Central memory CD8-positive, alpha-beta T cell (primary cell): Measurements from ENCODE around the gene SBSN.

Source experiments
- ATAC-seq: fragments of 150-1000 bp; cut with Tn5 transposase; replicated peaks from 2 replicates; pipeline ENCODE4 v1.10.0; 2022; ENCODE audit warnings: mild to moderate bottlenecking, moderate FRiP score, moderate number of reproducible peaks; ENCODE audit not compliant: poor library complexity, severe bottlenecking; ENCODE audit errors: extremely low read depth
- DNase-seq, 2 donors: peaks; one replicate each; pipeline ENCODE4 v3.0.0; 2021; ENCODE audit warnings: low spot score in 2 of 2
- H3K27ac Mint-ChIP-seq: one replicate; pipeline ENCODE4 v1.8.0; 2022; ENCODE audit warnings: low read depth, mild to moderate bottlenecking, moderate library complexity, mixed read lengths
- H3K27me3 Mint-ChIP-seq: one replicate; pipeline ENCODE4 v1.8.0; 2022; ENCODE audit warnings: mixed read lengths
- H3K36me3 Mint-ChIP-seq: one replicate; pipeline ENCODE4 v1.8.0; 2022; ENCODE audit warnings: mild to moderate bottlenecking, moderate library complexity, mixed read lengths; ENCODE audit not compliant: insufficient read depth
- H3K4me1 Mint-ChIP-seq: one replicate; pipeline ENCODE4 v1.8.0; 2022; ENCODE audit warnings: mixed read lengths
- H3K4me3 Mint-ChIP-seq: one replicate; pipeline ENCODE4 v1.8.0; 2022; ENCODE audit warnings: mild to moderate bottlenecking, moderate library complexity, mixed read lengths
- H3K9me3 Mint-ChIP-seq: one replicate; pipeline ENCODE4 v1.8.0; 2022; ENCODE audit warnings: mixed read lengths

The SBSN gene

DNA sequence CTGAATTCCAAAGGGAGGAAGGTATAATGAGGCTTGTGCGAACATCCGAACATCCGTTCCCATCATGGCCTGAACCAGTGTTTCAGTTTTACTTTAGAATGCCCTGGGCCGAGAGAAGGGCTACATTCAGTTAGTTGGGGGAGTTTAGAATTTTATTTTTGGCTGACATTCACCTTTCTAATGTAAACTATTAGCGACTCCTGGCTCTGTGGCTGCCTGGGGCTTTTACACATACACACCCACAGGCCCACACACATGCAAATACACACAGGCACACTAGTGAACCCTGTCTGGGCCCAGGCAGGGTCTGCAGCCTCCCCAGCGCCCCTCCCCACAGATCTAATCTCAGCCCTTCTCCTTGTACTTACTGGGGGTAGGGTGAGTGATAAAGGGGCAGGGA lies 11.2 kb upstream of the SBSN start:
- Mint-ChIP-seq H3K36me3 (no peaks in the 10 kb centered on the region), H3K27ac (no peak overlapping the region), H3K9me3 (no peaks in the 10 kb centered on the region), H3K4me3 (no peak overlapping the region), H3K4me1 (peaks cover 2% of the 10 kb centered on the region), H3K27me3 (peaks cover 10% of the 10 kb centered on the region)
- no peak for DNase-seq
- no peak for ATAC-seq

DNA sequence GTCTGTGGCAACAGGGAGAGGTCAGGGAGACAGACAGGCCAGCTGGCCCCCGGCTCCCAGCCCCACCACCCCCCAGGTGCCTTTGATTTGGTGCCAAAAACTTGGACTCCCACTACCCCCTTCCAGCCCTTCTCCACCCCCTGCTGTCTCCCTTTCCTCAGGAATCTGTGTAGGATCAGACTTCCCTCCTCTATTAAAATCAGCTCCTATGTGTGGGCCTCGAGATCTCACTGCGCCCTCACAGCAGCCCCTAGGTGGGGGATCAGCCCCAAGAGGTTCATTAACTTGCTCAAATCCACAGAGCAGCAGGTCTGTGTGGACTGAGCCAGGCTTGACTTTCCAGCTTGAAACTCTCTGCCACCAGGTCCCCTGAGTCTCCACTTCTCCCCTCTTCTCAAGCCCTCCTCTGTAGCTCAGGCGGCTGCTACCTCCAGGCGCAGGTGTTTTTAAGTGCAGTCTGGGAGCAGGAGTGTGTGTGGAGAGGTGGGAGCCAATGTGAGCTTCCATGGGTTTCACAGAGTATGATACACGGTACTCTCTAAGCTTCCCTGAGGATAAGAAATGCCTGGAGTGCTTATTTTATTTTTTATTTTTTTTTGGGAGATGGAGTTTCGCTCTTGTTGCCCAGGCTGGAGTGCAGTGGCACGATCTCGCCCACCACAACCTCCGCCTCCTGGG lies 6.8 kb upstream of the SBSN start:
- Mint-ChIP-seq H3K27me3 (peaks cover 49% of the 10 kb centered on the region), H3K4me1 (peaks cover 15% of the 10 kb centered on the region), H3K9me3 (no peaks in the 10 kb centered on the region), H3K27ac (no peak overlapping the region), H3K4me3 (no peak overlapping the region), H3K36me3 (peaks cover 2% of the 10 kb centered on the region)
- no peak for DNase-seq
- no peak for ATAC-seq

GRCh38 chr19:35533822-35534392 lies 5.8 kb upstream of the SBSN start:
- Mint-ChIP-seq H3K27me3 (peaks cover 59% of the 10 kb centered on the region), H3K27ac (no peak overlapping the region), H3K9me3 (no peaks in the 10 kb centered on the region), H3K4me1 (peaks cover 15% of the 10 kb centered on the region), H3K36me3 (peaks cover 2% of the 10 kb centered on the region), H3K4me3 (peak overlapping the region; percentile 57)
- peak; percentile 49 for ATAC-seq
- no peak for DNase-seq

- peaks cover 15% of the 10 kb centered on the region for H3K4me1 Mint-ChIP-seq
- ATAC-seq (no peak), DNase-seq (no peak)
- peak within 1 kb of the TSS; percentile 57 for H3K4me3 Mint-ChIP-seq
- H3K9me3 Mint-ChIP-seq, result no peaks in the 10 kb centered on the region
- H3K27ac Mint-ChIP-seq, result no peak within 1 kb of the TSS
- peaks cover 2% of the 10 kb centered on the region for H3K36me3 Mint-ChIP-seq
- H3K27me3 Mint-ChIP-seq, result peaks cover 65% of the 10 kb centered on the region
Measured at GRCh38 chr19:35533201-35533821, 5.2 kb upstream of the SBSN start, which contains the start of gene GAPDHS. GAPDHS (plus strand) TSS chr19:35533456; CDS start chr19:35533528, 72 bp downstream.

GRCh38 chr19:35531291-35531690 lies 3.2 kb upstream of the SBSN start:
- DNase-seq, result no peak
- Mint-ChIP-seq H3K4me1 (peaks cover 15% of the 10 kb centered on the region), H3K36me3 (peaks cover 2% of the 10 kb centered on the region), H3K27ac (no peak overlapping the region), H3K9me3 (no peaks in the 10 kb centered on the region), H3K4me3 (no peak overlapping the region), H3K27me3 (peaks cover 85% of the 10 kb centered on the region)
- no peak for ATAC-seq

GRCh38 chr19:35529241-35530218 lies 1.4 kb upstream of the SBSN start:
- H3K9me3 Mint-ChIP-seq, result no peaks in the 10 kb centered on the region
- no peak for ATAC-seq

DNA sequence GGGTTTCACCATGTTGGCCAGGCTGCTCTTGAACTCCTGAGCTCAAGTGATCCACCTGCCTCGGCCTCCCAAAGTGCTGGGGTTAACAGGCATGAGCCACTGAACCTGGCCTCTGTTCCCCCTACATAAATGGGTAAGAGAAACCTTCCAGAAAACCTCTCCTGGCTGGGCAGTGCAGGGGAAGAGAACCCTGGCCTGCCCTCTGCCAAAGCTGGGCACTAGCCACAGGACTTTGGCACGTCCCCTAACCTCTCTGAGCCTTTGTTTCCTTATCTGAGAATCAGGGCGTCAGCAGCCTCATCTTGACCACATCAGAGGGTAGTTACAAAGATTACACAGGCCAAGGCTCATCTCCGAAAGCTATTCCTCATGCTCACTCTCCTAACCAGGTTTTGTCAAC lies 2.2 kb downstream of the SBSN start:
- ATAC-seq, result no peak
- no peaks in the 10 kb centered on the region for H3K36me3 Mint-ChIP-seq
- H3K4me3 Mint-ChIP-seq, result no peak overlapping the region
- H3K9me3 Mint-ChIP-seq, result no peaks in the 10 kb centered on the region
- H3K27ac Mint-ChIP-seq, result no peak overlapping the region
- H3K4me1 Mint-ChIP-seq, result no peaks in the 10 kb centered on the region
- peaks cover 59% of the 10 kb centered on the region for H3K27me3 Mint-ChIP-seq
- DNase-seq, result no peak

More at GRCh38 chr19:35529241-35530218, 1.4 kb upstream of the SBSN start:
- no peak for DNase-seq
- peaks cover 2% of the 10 kb centered on the region for H3K36me3 Mint-ChIP-seq
- H3K4me3 Mint-ChIP-seq, result no peak overlapping the region
- H3K27ac Mint-ChIP-seq, result no peak overlapping the region
- H3K27me3 Mint-ChIP-seq, result peaks cover 82% of the 10 kb centered on the region
- H3K4me1 Mint-ChIP-seq, result peaks cover 15% of the 10 kb centered on the region

GRCh38 chr19:35524181-35524837 lies 3.8 kb downstream of the SBSN start:
- H3K9me3 Mint-ChIP-seq, result no peaks in the 10 kb centered on the region
- no peak for ATAC-seq

DNA sequence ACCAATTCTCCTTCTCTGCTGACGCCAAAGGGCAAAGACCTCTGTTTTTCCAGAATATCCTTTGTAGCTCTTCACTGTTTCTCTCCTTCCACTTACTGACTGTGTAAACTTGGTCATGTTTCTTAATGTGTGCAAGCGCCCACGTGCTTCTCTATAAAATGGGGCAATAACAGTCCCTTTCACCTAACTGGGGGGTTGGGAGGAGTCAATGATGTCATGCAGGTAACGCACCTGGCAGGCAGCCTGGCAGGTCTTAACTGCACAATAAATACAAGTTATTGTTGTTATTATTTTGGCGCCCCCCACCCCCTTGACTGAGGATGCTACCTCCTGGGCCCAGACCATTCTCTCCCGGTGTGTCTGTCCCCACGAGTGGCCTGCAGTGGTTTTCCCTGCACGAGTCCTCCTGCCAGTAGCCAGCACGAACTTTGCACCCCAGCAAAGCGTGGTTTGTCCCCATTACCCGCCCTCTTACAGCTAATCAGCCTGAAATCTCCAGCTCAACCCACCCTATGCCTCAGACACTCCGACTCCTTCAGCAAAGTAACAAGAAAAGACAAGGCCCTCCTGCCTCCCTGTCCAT lies 5.3 kb downstream of the SBSN start:
- no peak for ATAC-seq
- Mint-ChIP-seq H3K9me3 (no peaks in the 10 kb centered on the region), H3K27ac (no peak overlapping the region), H3K27me3 (peaks cover 43% of the 10 kb centered on the region), H3K4me3 (no peak overlapping the region), H3K4me1 (no peaks in the 10 kb centered on the region), H3K36me3 (no peaks in the 10 kb centered on the region)
- DNase-seq, result no peak

More at GRCh38 chr19:35524181-35524837, 3.8 kb downstream of the SBSN start:
- Mint-ChIP-seq H3K4me3 (no peak overlapping the region), H3K27me3 (peaks cover 49% of the 10 kb centered on the region), H3K36me3 (no peaks in the 10 kb centered on the region), H3K27ac (no peak overlapping the region), H3K4me1 (no peaks in the 10 kb centered on the region)
- DNase-seq, result no peak

- DNase-seq (no peak), ATAC-seq (no peak)
- Mint-ChIP-seq H3K36me3 (no peaks in the 10 kb centered on the region), H3K27ac (no peak overlapping the region), H3K9me3 (no peaks in the 10 kb centered on the region), H3K27me3 (peaks cover 35% of the 10 kb centered on the region), H3K4me3 (no peak overlapping the region), H3K4me1 (no peaks in the 10 kb centered on the region)
Measured at GRCh38 chr19:35521124-35521743, 6.9 kb downstream of the SBSN start.

- peaks cover 29% of the 10 kb centered on the region for H3K27me3 Mint-ChIP-seq
- H3K27ac Mint-ChIP-seq, result no peak overlapping the region
- no peaks in the 10 kb centered on the region for H3K36me3 Mint-ChIP-seq
- no peak for ATAC-seq
- DNase-seq, result no peak
- no peaks in the 10 kb centered on the region for H3K4me1 Mint-ChIP-seq
- H3K9me3 Mint-ChIP-seq, result no peaks in the 10 kb centered on the region
- no peak overlapping the region for H3K4me3 Mint-ChIP-seq
Measured at GRCh38 chr19:35519291-35519690, 8.8 kb downstream of the SBSN start.
